Mesenchymal stem cell (in vitro differentiated cells and primary cell): Measurements from ENCODE around the gene P2RY6.

Source experiments
- DNase-seq: peaks from one replicate; pipeline ENCODE4 v3.0.0-alpha.2; 2013
- H2AFZ ChIP-seq: one replicate; pipeline ENCODE4 v1.6.1; 2013; ENCODE audit warnings: low read depth, mild to moderate bottlenecking, control low read depth, inconsistent platforms, low read length, moderate library complexity
- H2AK5ac ChIP-seq: 2 replicates; pipeline ENCODE4 v1.6.1; 2013; ENCODE audit warnings: low read length, moderate library complexity, mild to moderate bottlenecking, inconsistent platforms; ENCODE audit not compliant: severe bottlenecking
- H2BK120ac ChIP-seq: one replicate; pipeline ENCODE4 v1.6.1; 2013; ENCODE audit warnings: low read depth, mild to moderate bottlenecking, inconsistent platforms, low read length, moderate library complexity
- H2BK12ac ChIP-seq, 2 experiments: one replicate each; pipeline ENCODE4 v1.6.1; 2013; ENCODE audit warnings: inconsistent platforms in 2 of 2, low read length in 2 of 2, mild to moderate bottlenecking in 2 of 2, moderate library complexity in 2 of 2, control low read depth in 1 of 2
- H2BK15ac ChIP-seq: one replicate; pipeline ENCODE4 v1.6.1; 2013; ENCODE audit warnings: mild to moderate bottlenecking, low read depth, inconsistent platforms; ENCODE audit not compliant: poor library complexity, severe bottlenecking
- H2BK5ac ChIP-seq: 2 replicates; pipeline ENCODE4 v1.6.1; 2013; ENCODE audit warnings: low read depth, mild to moderate bottlenecking, low read length, control low read depth, inconsistent platforms; ENCODE audit not compliant: poor library complexity, severe bottlenecking
- H3K14ac ChIP-seq, 2 experiments: one replicate each; pipeline ENCODE4 v1.6.1; 2013; ENCODE audit warnings: inconsistent platforms in 2 of 2, low read length in 2 of 2, control low read depth in 1 of 2, mild to moderate bottlenecking in 1 of 2, moderate library complexity in 1 of 2
- H3K18ac ChIP-seq, 2 experiments: one replicate each; pipeline ENCODE4 v1.6.1; 2013; ENCODE audit warnings: inconsistent platforms in 2 of 2, low read length in 2 of 2, control low read depth in 1 of 2, low read depth in 1 of 2, mild to moderate bottlenecking in 1 of 2
- H3K23ac ChIP-seq, 2 experiments: one replicate each; pipeline ENCODE4 v1.6.1; 2013; ENCODE audit warnings: inconsistent platforms in 2 of 2, low read length in 2 of 2, mild to moderate bottlenecking in 2 of 2, moderate library complexity in 2 of 2, control low read depth in 1 of 2
- H3K27ac ChIP-seq: 2 replicates; pipeline ENCODE4 v1.5.1; 2013; ENCODE audit warnings: mild to moderate bottlenecking, moderate library complexity, low read length, control low read depth, inconsistent platforms; ENCODE audit not compliant: poor library complexity, severe bottlenecking
- H3K27me3 ChIP-seq, 2 experiments: 2 replicates each; pipeline versions ENCODE4 v1.6.1 to v1.7.0; 2013; ENCODE audit warnings: low read length in 2 of 2, mild to moderate bottlenecking in 2 of 2, moderate library complexity in 2 of 2, control low read depth in 1 of 2, inconsistent platforms in 1 of 2; ENCODE audit not compliant: control insufficient read depth in 1 of 2, insufficient read depth in 1 of 2
- H3K36me3 ChIP-seq, 2 experiments: 2 replicates each; pipeline versions ENCODE4 v1.6.1 to v1.7.0; 2013; ENCODE audit warnings: low read length in 2 of 2, control low read depth in 1 of 2, inconsistent platforms in 1 of 2, low read depth in 1 of 2, mild to moderate bottlenecking in 1 of 2; ENCODE audit not compliant: insufficient read depth in 2 of 2, control insufficient read depth in 1 of 2
- H3K4ac ChIP-seq, 2 experiments: one replicate each; pipeline ENCODE4 v1.6.1; 2013; ENCODE audit warnings: inconsistent platforms in 2 of 2, low read length in 2 of 2, mild to moderate bottlenecking in 2 of 2, moderate library complexity in 2 of 2, control low read depth in 1 of 2, low read depth in 1 of 2
- H3K4me1 ChIP-seq: 2 replicates; pipeline ENCODE4 v1.6.1; 2013; ENCODE audit warnings: low read depth, low read length, control low read depth; ENCODE audit not compliant: control insufficient read depth, insufficient read depth
- H3K4me2 ChIP-seq: 2 replicates; pipeline ENCODE4 v1.6.1; 2013; ENCODE audit warnings: low read length, mild to moderate bottlenecking, inconsistent platforms; ENCODE audit not compliant: poor library complexity, severe bottlenecking
- H3K4me3 ChIP-seq, 2 experiments: 2 replicates each; pipeline versions ENCODE4 v1.5.1 to v1.7.0; 2013; ENCODE audit warnings: low read length in 2 of 2, mild to moderate bottlenecking in 2 of 2, control low read depth in 1 of 2, low read depth in 1 of 2; ENCODE audit not compliant: insufficient read depth in 1 of 2
- H3K79me1 ChIP-seq: replicated peaks from 2 replicates; pipeline ENCODE4 v1.6.1; 2013; ENCODE audit warnings: mild to moderate bottlenecking, control low read depth, low read length, inconsistent platforms; ENCODE audit not compliant: poor library complexity, severe bottlenecking
- H3K9ac ChIP-seq: 2 replicates; pipeline ENCODE4 v1.7.0; 2013; ENCODE audit warnings: mild to moderate bottlenecking, low read length, moderate library complexity
- H3K9me3 ChIP-seq: 2 replicates; pipeline ENCODE4 v1.7.0; 2013; ENCODE audit warnings: mild to moderate bottlenecking, low read length; ENCODE audit not compliant: control insufficient read depth
- H4K8ac ChIP-seq: one replicate; pipeline ENCODE4 v1.6.1; 2013; ENCODE audit warnings: inconsistent platforms, mild to moderate bottlenecking, low read length, moderate library complexity
- H4K91ac ChIP-seq: one replicate; pipeline ENCODE4 v1.6.1; 2013; ENCODE audit warnings: mild to moderate bottlenecking, low read length, inconsistent platforms
- WGBS: methylation state at CpG from one replicate; pipeline ENCODE4 v1.1.7; 2013; ENCODE audit warnings: mixed read lengths; 5-methylcytosine and 5-hydroxymethylcytosine counted together

The P2RY6 gene

DNA sequence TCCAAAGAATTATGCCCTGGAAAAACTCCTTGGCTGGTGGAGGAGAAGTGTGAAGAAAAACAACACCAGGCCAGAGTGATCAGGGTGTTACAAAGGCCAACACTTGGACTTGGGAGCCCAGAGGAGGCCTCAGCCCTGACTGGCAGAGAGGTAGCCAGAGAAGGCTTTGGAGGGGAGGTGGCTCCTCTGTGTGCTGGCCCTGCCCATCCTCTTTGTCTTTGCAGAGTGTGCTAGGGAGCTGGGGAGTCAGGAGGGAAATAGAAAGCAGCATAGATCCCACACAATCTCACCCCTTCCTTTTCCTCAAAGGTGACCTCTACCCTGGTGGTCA lies 12.0 kb upstream of the P2RY6 start:
- Histone ChIP-seq H3K27me3 (peaks cover 4% of the 10 kb centered on the region in 2 experiments), H2BK5ac (no peak overlapping the region), H2AK5ac (peak overlapping the region; percentile 78), H2BK120ac (no peak overlapping the region), H3K14ac (no peak overlapping the region), H3K36me3 (no peaks in the 10 kb centered on the region), H3K23ac (no peak overlapping the region), H3K4me3 (no peak overlapping the region), H3K9ac (no peak overlapping the region), H2AFZ (no peak overlapping the region), H2BK15ac (no peak overlapping the region), H3K4me2 (no peak overlapping the region), H4K8ac (no peak overlapping the region), H4K91ac (no peak overlapping the region), H3K18ac (no peak overlapping the region), H3K27ac (no peak overlapping the region), H3K9me3 (no peaks in the 10 kb centered on the region), H3K79me1 (no peaks in the 10 kb centered on the region), H3K4me1 (peaks cover 37% of the 10 kb centered on the region), H3K4ac (no peak overlapping the region), H2BK12ac (peak overlapping the region in 1 of 2 experiments; percentile 17)
- DNase-seq, result no peak

DNA sequence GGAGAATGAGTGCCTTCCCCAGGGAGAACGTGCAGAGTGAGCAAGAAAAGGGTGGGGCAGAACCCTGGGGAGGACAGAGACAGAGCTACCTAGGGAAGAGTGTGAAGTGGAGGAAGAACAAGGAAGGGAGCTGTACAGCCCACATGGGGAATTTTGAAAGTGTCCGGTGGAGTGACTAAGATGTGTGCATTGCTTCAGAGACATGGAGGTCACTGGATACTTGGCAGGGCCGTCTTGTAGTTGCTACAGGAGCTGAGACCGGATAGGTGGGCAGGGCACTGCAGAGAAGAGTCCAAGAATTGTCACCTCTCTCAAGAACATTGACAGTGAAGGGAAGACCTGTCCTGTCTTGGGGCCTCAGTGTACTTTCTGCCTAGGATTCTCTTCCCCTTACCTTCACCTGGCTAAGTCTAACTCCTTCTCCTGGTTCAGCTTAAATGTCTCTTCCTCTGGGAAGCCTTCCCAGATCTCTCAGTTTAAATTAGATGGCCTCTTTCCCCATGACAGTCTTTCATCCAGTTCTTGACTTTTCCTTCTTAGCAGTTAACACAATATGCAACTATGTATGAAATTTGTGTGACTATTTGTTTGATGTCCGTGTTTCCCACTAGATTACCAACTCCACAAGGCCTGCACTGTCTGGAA lies 9.2 kb upstream of the P2RY6 start:
- Histone ChIP-seq H3K4me2 (no peak overlapping the region), H2AFZ (no peak overlapping the region), H3K36me3 (no peaks in the 10 kb centered on the region), H2BK5ac (no peak overlapping the region), H2BK12ac (no peak overlapping the region), H3K9ac (no peak overlapping the region), H2BK120ac (no peak overlapping the region), H3K23ac (no peak overlapping the region), H3K9me3 (no peaks in the 10 kb centered on the region), H2BK15ac (no peak overlapping the region), H3K79me1 (no peaks in the 10 kb centered on the region), H3K4me1 (peaks cover 23% of the 10 kb centered on the region), H4K91ac (no peak overlapping the region), H3K14ac (no peak overlapping the region), H4K8ac (no peak overlapping the region), H2AK5ac (no peak overlapping the region), H3K27me3 (peaks cover 10 to 13% of the 10 kb centered on the region in 2 experiments), H3K18ac (no peak overlapping the region), H3K4me3 (no peak overlapping the region), H3K4ac (no peak overlapping the region), H3K27ac (no peak overlapping the region)
- peak; percentile 37 for DNase-seq
- WGBS, result 75% methylated on average over 4 of the region's 5 CpGs

DNA sequence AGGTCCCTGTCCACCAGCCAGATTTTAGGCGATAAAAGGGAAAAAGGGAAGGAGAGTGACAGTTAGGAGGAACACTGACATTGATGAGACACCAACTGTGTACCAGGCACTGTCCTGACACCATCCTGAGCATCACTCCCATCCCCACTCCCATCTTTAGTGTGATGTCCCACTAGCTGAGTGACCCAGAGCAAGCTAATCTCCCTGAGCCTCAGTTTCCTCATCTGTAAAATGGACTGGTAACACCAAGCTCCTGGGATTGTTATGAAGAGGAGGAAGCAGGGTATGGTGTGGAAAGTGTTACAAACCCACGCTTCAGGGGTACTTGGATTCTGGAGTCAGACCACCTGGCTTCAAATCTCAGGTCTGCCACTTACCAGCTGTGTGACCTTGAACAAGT lies 8.5 kb upstream of the P2RY6 start:
- Histone ChIP-seq H2BK12ac (no peak overlapping the region), H3K4me3 (no peak overlapping the region), H2AFZ (no peak overlapping the region), H3K27me3 (peaks cover 10 to 19% of the 10 kb centered on the region in 2 experiments), H3K79me1 (no peaks in the 10 kb centered on the region), H3K9ac (no peak overlapping the region), H3K14ac (no peak overlapping the region), H3K27ac (no peak overlapping the region), H2BK120ac (no peak overlapping the region), H4K91ac (no peak overlapping the region), H3K4ac (no peak overlapping the region), H3K9me3 (no peaks in the 10 kb centered on the region), H3K18ac (no peak overlapping the region), H4K8ac (no peak overlapping the region), H2BK15ac (no peak overlapping the region), H2AK5ac (no peak overlapping the region), H3K23ac (no peak overlapping the region), H3K4me2 (no peak overlapping the region), H2BK5ac (no peak overlapping the region), H3K36me3 (no peaks in the 10 kb centered on the region), H3K4me1 (peaks cover 17% of the 10 kb centered on the region)
- 92% methylated on average over 2 of the region's 2 CpGs for WGBS
- no peak for DNase-seq

DNA sequence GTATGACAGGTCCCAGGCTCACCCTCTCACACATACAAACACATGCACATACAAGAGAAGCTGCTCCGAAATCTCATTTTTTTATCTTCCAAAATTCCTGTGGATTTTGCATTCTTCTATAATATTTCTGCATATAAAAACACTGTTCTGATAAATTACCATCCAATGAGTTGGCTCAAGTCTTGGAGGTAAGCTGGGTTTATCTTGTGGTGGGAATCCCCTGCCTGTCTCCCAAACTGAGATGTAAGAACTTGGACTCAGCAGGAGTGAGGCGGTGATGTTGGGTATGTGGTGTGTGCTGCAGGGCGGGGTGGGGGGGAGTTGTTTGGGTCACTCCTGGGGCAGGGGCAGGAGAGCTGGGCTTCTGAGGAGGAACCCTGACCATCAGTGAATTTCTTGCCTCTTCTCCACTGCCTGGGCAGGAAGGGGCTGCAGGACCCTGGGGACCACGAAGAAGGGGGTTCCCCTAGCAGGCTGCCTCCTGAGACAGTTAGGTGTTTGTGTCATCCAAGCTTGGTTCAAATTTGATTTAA lies 6.8 kb upstream of the P2RY6 start:
- Histone ChIP-seq H3K27me3 (peaks cover 10 to 29% of the 10 kb centered on the region in 2 experiments), H2BK12ac (no peak overlapping the region), H2BK120ac (no peak overlapping the region), H2AK5ac (no peak overlapping the region), H2BK15ac (no peak overlapping the region), H3K4me2 (no peak overlapping the region), H3K18ac (no peak overlapping the region), H3K4me3 (peak overlapping the region in 1 of 2 experiments; percentile 64), H3K79me1 (no peaks in the 10 kb centered on the region), H2AFZ (no peak overlapping the region), H3K9ac (peak overlapping the region; percentile 3), H4K91ac (no peak overlapping the region), H3K23ac (no peak overlapping the region), H3K14ac (no peak overlapping the region), H3K36me3 (no peaks in the 10 kb centered on the region), H2BK5ac (no peak overlapping the region), H4K8ac (no peak overlapping the region), H3K4me1 (peaks cover 10% of the 10 kb centered on the region), H3K4ac (no peak overlapping the region), H3K27ac (no peak overlapping the region), H3K9me3 (no peaks in the 10 kb centered on the region)
- no peak for DNase-seq
- WGBS, result 93% methylated on average over 3 of the region's 4 CpGs
